Measurements from ENCODE around the gene KRTAP10-12. TPM values are rescaled to one million over a fixed set of nuclear protein-coding genes. Genes with fewer than 3 reads are reported as not detected.

Gene KRTAP10-12
- polyA plus RNA-seq, 1 experiment = not detected

GRCh38 chr21:44727757-44728156, 30.8 kb downstream of the KRTAP10-12 start:
- Histone ChIP-seq H3K27me3 (ENCODE audit: control insufficient read depth, insufficient read depth, low read length) (peaks cover 12% of the 10 kb centered on the region), H3K36me3 (ENCODE audit: control insufficient read depth, insufficient read depth, low read length) (no peaks in the 10 kb centered on the region), H3K4me3 (ENCODE audit: low read depth, low read length) (no peak overlapping the region)
- ChIA-PET CTCF (interaction anchor here (0.6 kb wide), 1 partner anchor 384 kb away, joined by 3 read pairs; no protein-coding TSS in a partner anchor), POLR2A (no interaction called here)
- DNase-seq (ENCODE audit: low read depth) = no peak
- no peak for TF ChIP-seq CTCF (IDR thresholded peaks at IDR 0.05; ENCODE audit: insufficient read depth, low read depth, low read length)

GRCh38 chr21:44728716-44729115, 31.7 kb downstream of the KRTAP10-12 start:
- CTCF ChIA-PET = no interaction called here

GRCh38 chr21:44729336-44730027, 32.5 kb downstream of the KRTAP10-12 start:
- POLR2A ChIA-PET = no interaction called here
- Histone ChIP-seq H3K27me3 (ENCODE audit: control insufficient read depth, insufficient read depth, low read length) (peaks cover 9% of the 10 kb centered on the region), H3K4me3 (ENCODE audit: low read depth, low read length) (no peak overlapping the region), H3K36me3 (ENCODE audit: control insufficient read depth, insufficient read depth, low read length) (no peaks in the 10 kb centered on the region)
- CTCF ChIA-PET = no interaction called here
- TF ChIP-seq CTCF (IDR thresholded peaks at IDR 0.05; ENCODE audit: insufficient read depth, low read depth, low read length) = no peak
- no peak for DNase-seq (ENCODE audit: low read depth)

More at GRCh38 chr21:44728716-44729115, 31.7 kb downstream of the KRTAP10-12 start:
- Histone ChIP-seq H3K27me3 (ENCODE audit: control insufficient read depth, insufficient read depth, low read length) (peaks cover 9% of the 10 kb centered on the region), H3K4me3 (ENCODE audit: low read depth, low read length) (no peak overlapping the region), H3K36me3 (ENCODE audit: control insufficient read depth, insufficient read depth, low read length) (no peaks in the 10 kb centered on the region)
- TF ChIP-seq CTCF (IDR thresholded peaks at IDR 0.05; ENCODE audit: insufficient read depth, low read depth, low read length) = no peak
- no peak for DNase-seq (ENCODE audit: low read depth)
- POLR2A ChIA-PET = no interaction called here

GRCh38 chr21:44730028-44730395, 33.0 kb downstream of the KRTAP10-12 start:
- no peak for TF ChIP-seq CTCF (IDR thresholded peaks at IDR 0.05; ENCODE audit: insufficient read depth, low read depth, low read length)
- peaks cover 9% of the 10 kb centered on the region for H3K27me3 ChIP-seq (ENCODE audit: control insufficient read depth, insufficient read depth, low read length)
- no peak overlapping the region for H3K4me3 ChIP-seq (ENCODE audit: low read depth, low read length)
- ChIA-PET CTCF (no interaction called here), POLR2A (no interaction called here)
- DNase-seq (ENCODE audit: low read depth) = no peak
- H3K36me3 ChIP-seq (ENCODE audit: control insufficient read depth, insufficient read depth, low read length) = no peaks in the 10 kb centered on the region

- no peaks in the 10 kb centered on the region for H3K36me3 ChIP-seq (ENCODE audit: control insufficient read depth, insufficient read depth, low read length)
- CTCF ChIA-PET = no interaction called here
- peaks cover 6% of the 10 kb centered on the region for H3K27me3 ChIP-seq (ENCODE audit: control insufficient read depth, insufficient read depth, low read length)
- H3K4me3 ChIP-seq (ENCODE audit: low read depth, low read length) = no peak overlapping the region
- DNase-seq (ENCODE audit: low read depth) = no peak
- no peak for TF ChIP-seq CTCF (IDR thresholded peaks at IDR 0.05; ENCODE audit: insufficient read depth, low read depth, low read length)
- POLR2A ChIA-PET = no interaction called here
Measured at GRCh38 chr21:44730951-44731579, 34.1 kb downstream of the KRTAP10-12 start.
